HG03139 (cell line): ENCODE data around the gene OR11H7.
"Not testable (repeated sequence)": the region's sequence is repeated elsewhere in the genome, so short reads cannot be mapped to it uniquely, and the experiment has no call there.

ENCODE experiments used
- ATAC-seq: cut with Tn5 transposase; IDR thresholded peaks from one replicate; pipeline ENCODE4 v1.9.1; 2021; ENCODE audit not compliant: unreplicated experiment

OR11H7 gene

GRCh38 chr14:20277409-20277808 is 48.6 kb downstream of the OR11H7 start:
- ATAC-seq = no peak

DNA sequence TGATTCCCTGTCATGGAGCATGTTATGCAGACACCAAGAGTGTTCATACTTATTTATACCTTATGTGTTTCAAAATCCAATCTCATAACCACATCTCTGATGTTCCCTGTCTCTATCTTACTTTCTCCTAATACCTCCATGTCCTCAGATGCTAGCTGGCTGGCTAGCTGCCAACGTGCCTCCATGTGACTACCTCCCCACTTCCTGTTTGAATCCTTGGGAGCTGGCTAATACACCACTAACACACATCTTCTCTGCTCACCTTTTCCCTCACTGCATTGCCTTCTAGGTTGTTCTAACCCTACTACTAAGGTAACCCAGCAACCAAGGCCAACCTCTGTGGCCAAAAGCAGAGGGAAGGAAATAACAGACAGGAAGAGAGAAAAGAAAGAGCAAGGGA is 49.6 kb downstream of the OR11H7 start:
- no peak for ATAC-seq

GRCh38 chr14:20280265-20280664 is 51.5 kb downstream of the OR11H7 start:
- not testable (repeated sequence) for ATAC-seq
